K562 (cell line): Measurements from ENCODE around the gene MATN4. TPM values are rescaled to one million over a fixed set of nuclear protein-coding genes. Genes with fewer than 3 reads are reported as not detected.
"Not testable (repeated sequence)": the region's sequence is repeated elsewhere in the genome, so short reads cannot be mapped to it uniquely, and the experiment has no call there.

Source experiments
- ATAC-seq: fragments of 200-7000 bp; cut with Tn5 transposase; 3 replicates; pipeline ENCODE4 v1.9.1; 2020; ENCODE audit warnings: moderate library complexity
- BruUV-seq: library from RNA; stranded (reverse); fragments of 400-500 nt; replicated peaks from 2 replicates; lab custom pipeline; 2021; lab: Mats Ljungman, UMichigan
- CTCF ChIA-PET: fragments of 300-600 bp; formaldehyde crosslinking; extraction: SDS; loops from one replicate; lab custom pipeline; 2021; ENCODE audit warnings: low intra/inter-chr PET ratio; lab: Yijun Ruan, JAX
- POLR2A ChIA-PET: fragments of 300-600, 350-650 bp; sonication (Branson Sonifier 250); formaldehyde crosslinking; extraction: SDS; loops from one replicate; lab custom pipeline; 2021; ENCODE audit warnings: antibody characterized with exemption, inconsistent platforms; lab: Yijun Ruan, JAX
- DNase-seq, 4 experiments: peaks; one replicate each; pipeline versions ENCODE4 v3.0.0 to v3.0.0-alpha.2; 2011 to 2018; ENCODE audit warnings: low spot score in 3 of 4, mixed read lengths in 3 of 4; ENCODE audit errors: extremely low read depth in 1 of 4
- FAIRE-seq: peaks from 2 replicates; lab custom pipeline; 2011; peaks lifted over from hg19 to GRCh38; lab: Jason Lieb, UNC
- H2AFZ ChIP-seq: 2 replicates; pipeline ENCODE4 v1.6.0; 2011; ENCODE audit warnings: low read depth, low read length, control low read depth, inconsistent platforms
- H3K27ac ChIP-seq: fragments of 200-600 bp; 3 replicates; pipeline ENCODE4 v1.8.0; 2011; ENCODE audit warnings: low read depth, mild to moderate bottlenecking, control low read depth, inconsistent platforms, low read length, moderate library complexity, mixed read lengths; ENCODE audit errors: extremely low read depth
- H3K27me3 ChIP-seq, 2 experiments: fragments of 300-600 bp in 1 of 2; 2 replicates in 1 of 2; 3 replicates in 1 of 2; pipeline versions ENCODE4 v1.6.0 to v1.8.0; 2011; ENCODE audit warnings: inconsistent platforms in 2 of 2, low read length in 2 of 2, mild to moderate bottlenecking in 1 of 2, mixed read lengths in 1 of 2, moderate library complexity in 1 of 2; ENCODE audit not compliant: control insufficient read depth in 2 of 2, insufficient read depth in 2 of 2
- H3K36me3 ChIP-seq: fragments of 300-600 bp; 3 replicates; pipeline ENCODE4 v1.8.0; 2011; ENCODE audit warnings: mild to moderate bottlenecking, low read length, inconsistent platforms; ENCODE audit not compliant: control insufficient read depth, insufficient read depth
- H3K4me1 ChIP-seq, 2 experiments: fragments of 200-600 bp in 1 of 2; replicated peaks in 1 of 2; 2 replicates in 1 of 2; 3 replicates in 1 of 2; pipeline versions ENCODE4 v1.5.1 to v1.8.0; 2011; ENCODE audit warnings: inconsistent platforms in 2 of 2, low read length in 2 of 2, mild to moderate bottlenecking in 1 of 2, mixed read lengths in 1 of 2, moderate library complexity in 1 of 2; ENCODE audit not compliant: control insufficient read depth in 2 of 2, insufficient read depth in 2 of 2
- H3K4me2 ChIP-seq: 2 replicates; pipeline ENCODE4 v1.6.1; 2011; ENCODE audit warnings: low read length, control low read depth, inconsistent platforms, mixed read lengths; ENCODE audit not compliant: insufficient read depth
- H3K4me3 ChIP-seq: fragments of 200-600 bp; sonication (generic), shearing (Covaris generic); 2 replicates; pipeline ENCODE4 v1.5.1; 2016; ENCODE audit warnings: control low read depth, inconsistent platforms
- H3K79me2 ChIP-seq: fragments of 200-600 bp; 3 replicates; pipeline ENCODE4 v1.8.0; 2011; ENCODE audit warnings: low read length, inconsistent platforms; ENCODE audit not compliant: control insufficient read depth, insufficient read depth
- H3K9ac ChIP-seq, 2 experiments: 2 replicates each; pipeline versions ENCODE4 v1.6.0 to v1.6.1; 2011; ENCODE audit warnings: low read depth in 2 of 2, low read length in 2 of 2, control low read depth in 1 of 2, inconsistent platforms in 1 of 2, mild to moderate bottlenecking in 1 of 2, mixed read lengths in 1 of 2; ENCODE audit not compliant: insufficient read depth in 1 of 2
- H3K9me1 ChIP-seq: one replicate; pipeline ENCODE4 v1.6.0; 2011; ENCODE audit warnings: inconsistent platforms, mild to moderate bottlenecking, low read length, moderate library complexity; ENCODE audit not compliant: control insufficient read depth, insufficient read depth
- H3K9me3 ChIP-seq: replicated peaks from 2 replicates; pipeline ENCODE4 v1.5.1; 2011; ENCODE audit warnings: low read depth, low read length, inconsistent platforms; ENCODE audit not compliant: control insufficient read depth, insufficient read depth
- H4K20me1 ChIP-seq: replicated peaks from 2 replicates; pipeline ENCODE4 v1.6.1; 2011; ENCODE audit warnings: low read length, inconsistent platforms, mixed read lengths; ENCODE audit not compliant: control insufficient read depth, insufficient read depth
- ATF3 ChIP-seq, 2 experiments: fragments of 450-650 bp in 1 of 2; sonication (generic) in 1 of 2; formaldehyde crosslinking in 1 of 2; IDR thresholded peaks in 1 of 2; conservative IDR thresholded peaks in 1 of 2; 2 replicates each; pipeline versions ENCODE4 v1.6.1 to v1.8.1; 2016 to 2023; ENCODE audit warnings: mild to moderate bottlenecking in 2 of 2, moderate library complexity in 2 of 2, inconsistent platforms in 1 of 2, missing genetic modification reagents in 1 of 2
- CEBPB ChIP-seq: fragments of 450-650 bp; IDR thresholded peaks from 2 replicates; pipeline ENCODE4 v1.6.1; 2016; ENCODE audit warnings: missing genetic modification characterization, missing compliant biosample characterization
- CEBPG ChIP-seq, 3 experiments: fragments of 200-800 bp in 1 of 3; sonication (Bioruptor generic) in 1 of 3; sonication (generic) in 1 of 3; formaldehyde crosslinking in 1 of 3; IDR thresholded peaks in 2 of 3; conservative IDR thresholded peaks in 1 of 3; 2 replicates each; pipeline versions ENCODE4 v1.6.1 to v1.8.0; 2016 to 2022; ENCODE audit warnings: missing compliant biosample characterization in 2 of 3, missing genetic modification characterization in 2 of 3, mild to moderate bottlenecking in 1 of 3, missing genetic modification reagents in 1 of 3
- IFI16 ChIP-seq: fragments of 250-450 bp; sonication (Bioruptor Pico); IDR thresholded peaks from 2 replicates; pipeline ENCODE4 v2.1.2; 2022; ENCODE audit warnings: mild to moderate bottlenecking, inconsistent platforms
- RREB1 ChIP-seq: fragments of 250-450 bp; sonication (Bioruptor Pico); IDR thresholded peaks from 2 replicates; pipeline ENCODE4 v1.4.0; 2020
- WGBS: fragments of 100-300 bp; shearing (Covaris generic); methylation state at CpG from one replicate; pipeline ENCODE4 v1.1.6; 2016; ENCODE audit warnings: low coverage, mixed read lengths; ENCODE audit not compliant: insufficient coverage; ENCODE audit errors: missing lambda C conversion rate; 5-methylcytosine and 5-hydroxymethylcytosine counted together
- in situ Hi-C: fragments of 300-500 bp; cut with MboI; formaldehyde crosslinking; loops from 4 replicates; pipeline ENCODE4 v1.15.0; 2018; ENCODE audit warnings: inconsistent platforms, mixed read lengths
- intact Hi-C: fragments of 100-400 bp; cut with micrococcal nuclease; formaldehyde crosslinking; loops from 2 replicates; pipeline ENCODE4 v1.14.2; 2022
- polyA plus RNA-seq, 8 experiments: library from polyadenylated mRNA; depleted of rRNA in 4 of 8; stranded (reverse) in 5 of 8; unstranded in 3 of 8; fragments of >200 nt; fragmentation: Nextera tagmentation in 2 of 8; fragmentation: Illumina TruSeq in 1 of 8; extraction: Ambion mirVana in 2 of 8; extraction: Trizol in 1 of 8; gene quantifications; 2 replicates each; pipeline versions ENCODE4 v1.2.1 to v1.2.3, GENCODE V29; 2011 to 2014; ENCODE audit warnings: inconsistent platforms in 1 of 8, missing spikeins in 1 of 8
- total RNA-seq, 7 experiments: library from RNA; depleted of rRNA in 6 of 7; stranded (reverse); fragments of >200 nt in 6 of 7; fragmentation: Illumina TruSeq in 2 of 7; extraction: Trizol in 2 of 7; gene quantifications; 2 replicates each; pipeline versions ENCODE4 v1.2.1 to v1.2.3, GENCODE V29; 2011 to 2021; ENCODE audit warnings: low replicate concordance in 1 of 7

MATN4 gene
- total and polyA plus RNA-seq, 9 of the 15 experiments (the other 6 are each of a cell fraction or from before 2014, with no cell fraction given): 0.09 TPM; not detected in 8

GRCh38 chr20:45352729-45353128, 44.6 kb upstream of the MATN4 start (continued):
- TF ChIP-seq RREB1 (CRISPR knock-in tag) (no peak), IFI16 (CRISPR knock-in tag) (no peak)

GRCh38 chr20:45350795-45351194, 42.7 kb upstream of the MATN4 start:
- Histone ChIP-seq H3K4me1 (peaks cover 13 to 26% of the 10 kb centered on the region in 2 experiments; a peak in 4 of 5 replicates), H3K79me2 (peaks cover 15% of the 10 kb centered on the region; the same call in 2 of the 3 replicates)
- FAIRE-seq; DNase-seq; H3K9me3 ChIP-seq; H4K20me1 ChIP-seq; ATAC-seq; H3K27me3 ChIP-seq; H3K9me1 ChIP-seq; H3K4me3 ChIP-seq; H2AFZ ChIP-seq; in situ Hi-C loops; intact Hi-C loops; BruUV-seq; H3K4me2 ChIP-seq; H3K9ac ChIP-seq; H3K36me3 ChIP-seq; CTCF ChIA-PET; H3K27ac ChIP-seq; TF ChIP-seq CEBPG (CRISPR knock-in tag; IDR thresholded peaks at IDR 0.05); ATF3 (CRISPR knock-in tag; conservative IDR thresholded peaks at IDR 0.05): not testable (repeated sequence)
- POLR2A ChIA-PET: interaction anchor here (1.2 to 1.3 kb wide), 2 partner anchors 10 to 12 kb away, joined by 4 to 5 read pairs; partner anchors contain the start of gene SYS1
- 71% methylated on average over 9 of the region's 10 CpGs for WGBS
- TF ChIP-seq CEBPB (peak; percentile 75), CEBPG (tag; conservative IDR thresholded peaks at IDR 0.05 in 1 of 2, IDR thresholded peaks at IDR 0.05 in 1 of 2) (0 out of 4 replicates have a peak, but pooled peaks of 1 of the 2 experiments have one; percentile 17), ATF3 (IDR thresholded peaks at IDR 0.05) (peak; percentile 72)
